GM12872 (cell line): ENCODE results near the gene SIAH3.

ENCODE experiments used
- TF ChIP-seq, protein P1 (sequence below): IDR thresholded peaks from 3 replicates; pipeline ENCODE4 v1.5.1; 2011; ENCODE audit warnings: low read depth, mild to moderate bottlenecking, low read length, moderate library complexity; ENCODE audit not compliant: insufficient read depth

Gene SIAH3

DNA sequence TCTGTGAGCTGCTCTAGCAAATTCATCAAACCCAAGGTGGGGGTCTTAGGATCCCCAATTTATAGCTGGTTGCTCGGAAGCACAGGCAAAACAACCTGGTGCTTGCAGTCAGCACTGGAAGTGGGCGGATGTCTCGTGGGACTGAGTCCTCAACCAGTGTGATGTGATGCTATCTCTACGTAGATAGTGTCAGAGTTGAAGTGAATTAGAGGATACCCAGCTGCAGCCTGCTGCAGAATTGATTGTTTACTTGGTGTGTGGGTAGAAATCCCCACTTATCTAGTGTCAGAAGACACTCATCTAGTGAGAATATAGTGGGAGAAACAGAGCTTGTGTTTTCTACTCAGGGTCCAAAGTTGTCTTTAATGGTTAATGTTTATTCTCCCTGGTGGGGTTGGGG, 86.1 kb downstream of the SIAH3 start:
- TF ChIP-seq, protein P1, sequence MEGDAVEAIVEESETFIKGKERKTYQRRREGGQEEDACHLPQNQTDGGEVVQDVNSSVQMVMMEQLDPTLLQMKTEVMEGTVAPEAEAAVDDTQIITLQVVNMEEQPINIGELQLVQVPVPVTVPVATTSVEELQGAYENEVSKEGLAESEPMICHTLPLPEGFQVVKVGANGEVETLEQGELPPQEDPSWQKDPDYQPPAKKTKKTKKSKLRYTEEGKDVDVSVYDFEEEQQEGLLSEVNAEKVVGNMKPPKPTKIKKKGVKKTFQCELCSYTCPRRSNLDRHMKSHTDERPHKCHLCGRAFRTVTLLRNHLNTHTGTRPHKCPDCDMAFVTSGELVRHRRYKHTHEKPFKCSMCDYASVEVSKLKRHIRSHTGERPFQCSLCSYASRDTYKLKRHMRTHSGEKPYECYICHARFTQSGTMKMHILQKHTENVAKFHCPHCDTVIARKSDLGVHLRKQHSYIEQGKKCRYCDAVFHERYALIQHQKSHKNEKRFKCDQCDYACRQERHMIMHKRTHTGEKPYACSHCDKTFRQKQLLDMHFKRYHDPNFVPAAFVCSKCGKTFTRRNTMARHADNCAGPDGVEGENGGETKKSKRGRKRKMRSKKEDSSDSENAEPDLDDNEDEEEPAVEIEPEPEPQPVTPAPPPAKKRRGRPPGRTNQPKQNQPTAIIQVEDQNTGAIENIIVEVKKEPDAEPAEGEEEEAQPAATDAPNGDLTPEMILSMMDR, result no peak

DNA sequence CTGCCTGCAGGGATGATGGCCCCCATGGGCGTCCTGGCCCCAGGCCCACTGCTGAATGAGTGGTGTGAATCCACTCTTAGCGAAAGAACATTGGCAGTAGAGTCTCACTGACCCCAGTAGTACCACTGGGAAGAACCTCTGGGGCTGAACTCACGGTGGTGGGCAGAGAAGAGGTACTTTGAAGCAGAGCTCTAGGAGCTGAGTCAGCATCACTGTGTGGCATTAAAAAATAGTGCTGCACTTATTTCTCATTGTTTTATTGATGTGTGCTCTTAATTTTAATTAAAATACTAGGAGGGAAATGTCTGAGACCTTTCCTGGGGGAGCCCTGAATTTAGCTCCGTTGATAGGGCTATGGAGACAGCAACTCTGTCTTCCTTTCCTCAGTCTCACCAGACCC, 88.1 kb downstream of the SIAH3 start:
- TF ChIP-seq, protein P1, result no peak

DNA sequence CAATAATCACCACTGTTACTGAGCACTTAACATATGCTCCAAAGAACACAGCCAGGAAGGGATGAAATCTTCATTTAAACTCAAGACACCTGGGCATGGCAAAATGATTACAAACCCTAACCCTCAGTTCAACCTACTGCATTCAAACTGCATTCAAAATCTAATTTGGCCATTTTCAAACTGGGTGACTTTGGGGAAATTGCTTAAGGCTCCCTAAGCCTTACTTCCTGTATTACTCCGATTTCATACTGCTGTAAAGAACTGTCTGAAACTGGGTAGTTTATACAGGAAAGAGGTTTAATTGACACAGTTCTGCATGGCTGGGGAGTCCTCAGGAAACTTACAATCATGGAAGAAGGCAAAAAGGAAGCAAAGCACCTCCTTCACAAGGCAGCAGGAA, 99.0 kb downstream of the SIAH3 start:
- TF ChIP-seq, protein P1, result no peak

DNA sequence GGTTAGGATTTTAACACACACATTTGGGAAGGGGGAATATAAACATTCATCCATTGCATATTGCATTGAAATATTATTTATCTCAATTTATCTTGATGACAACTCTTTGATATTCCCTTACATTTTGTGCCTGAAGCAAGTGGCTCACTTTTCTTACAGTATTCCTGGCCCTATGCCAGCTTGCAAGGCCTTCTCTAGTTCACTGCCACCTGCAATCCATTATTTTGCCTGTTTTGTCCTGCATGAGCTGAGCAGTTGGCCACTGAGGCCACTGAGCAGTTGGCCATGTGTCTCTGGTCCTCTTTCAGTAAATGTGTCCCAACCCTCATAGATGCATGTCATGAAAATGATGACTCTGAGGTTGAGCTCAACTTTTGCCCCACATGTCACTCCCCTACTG, 99.7 kb downstream of the SIAH3 start:
- TF ChIP-seq, protein P1, result no peak

DNA sequence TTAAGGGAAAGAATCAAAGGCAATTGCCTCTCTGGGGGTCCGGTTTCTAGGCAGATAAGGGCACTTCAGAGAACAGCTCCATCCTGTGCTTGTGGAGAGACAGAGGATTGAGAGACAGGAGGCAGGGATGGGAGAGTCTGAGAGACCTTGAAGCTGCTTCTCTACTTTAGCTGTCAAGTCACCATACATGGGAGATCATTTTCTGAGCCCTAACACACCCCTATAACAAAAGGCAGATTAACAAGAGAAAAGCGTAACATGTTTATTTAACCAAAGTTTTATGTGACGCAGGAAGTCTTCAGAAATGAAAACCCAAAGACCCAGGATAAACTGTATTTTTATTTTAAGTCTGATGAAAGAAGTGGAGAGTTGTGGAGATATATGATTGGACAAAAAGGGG, 101.0 kb downstream of the SIAH3 start:
- TF ChIP-seq, protein P1, result no peak

DNA sequence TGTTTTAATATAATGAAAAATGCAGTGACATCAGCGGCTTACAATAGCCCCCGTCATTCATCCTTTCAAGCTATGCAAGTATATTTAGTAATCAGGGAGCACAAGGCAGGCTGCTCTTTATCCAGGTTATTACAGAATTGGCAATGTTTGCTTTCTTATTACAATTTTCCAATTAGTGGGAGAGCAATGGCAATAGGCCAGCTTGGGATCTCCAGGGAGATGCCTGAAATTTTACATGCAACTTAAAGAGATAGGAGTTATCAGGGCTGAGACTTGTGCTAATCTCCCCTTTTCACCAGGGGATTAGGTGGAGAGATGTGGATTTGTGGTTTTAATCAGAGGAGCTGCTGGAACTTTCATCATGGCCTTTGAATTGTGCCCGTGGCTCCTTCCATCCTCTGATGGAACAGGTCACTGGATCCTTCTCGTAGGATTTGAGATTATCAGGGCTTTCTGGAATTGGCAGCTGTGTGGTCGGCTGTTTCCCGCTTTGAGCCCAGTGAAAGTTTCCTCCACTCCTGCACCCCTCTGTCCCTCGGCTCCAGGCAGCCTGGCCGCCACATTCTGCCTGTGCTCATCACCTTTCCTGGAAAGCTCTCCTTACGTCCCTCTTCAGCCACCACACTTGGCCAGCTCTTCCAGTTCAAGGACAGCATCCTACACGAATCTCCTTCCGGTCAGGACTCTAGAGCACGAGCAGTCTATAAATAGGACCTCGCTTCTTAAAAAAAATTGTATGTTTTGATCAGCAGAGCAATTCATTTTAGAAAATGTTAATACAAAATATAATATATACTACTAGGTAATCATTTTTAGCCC, 102.4 kb downstream of the SIAH3 start:
- TF ChIP-seq, protein P1, result no peak

DNA sequence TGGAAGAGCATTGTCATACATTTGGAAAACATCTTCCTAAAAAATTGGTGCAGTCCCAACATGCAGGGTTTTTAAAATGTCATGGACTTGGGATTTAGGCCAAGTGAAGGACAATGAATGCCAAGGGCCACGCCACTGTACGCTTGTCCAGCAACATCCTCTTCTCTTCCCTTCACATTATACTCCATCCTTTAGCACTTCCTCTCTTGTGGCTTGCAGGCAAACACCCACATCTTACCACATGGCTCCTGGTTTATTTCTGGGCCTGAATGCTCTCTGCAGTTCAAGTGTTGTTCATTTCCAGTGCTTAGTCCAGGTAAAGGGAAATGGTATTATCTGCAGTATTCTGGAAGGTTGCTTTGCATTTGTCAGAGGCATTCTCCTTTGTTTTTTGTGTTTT, 104.5 kb downstream of the SIAH3 start:
- TF ChIP-seq, protein P1, result no peak
